WTC11 (cell line): Measurements from ENCODE around the gene C10orf105. TPM values are rescaled to one million over a fixed set of nuclear protein-coding genes. Genes with fewer than 3 reads are reported as not detected.

Experiments
- ATAC-seq: fragments of 200-7000 bp; cut with Tn5 transposase; 2 replicates; pipeline ENCODE4 v1.10.0; 2021; ENCODE audit warnings: mild to moderate bottlenecking, moderate library complexity
- Bru-seq: library from RNA; stranded (reverse); fragments of 400-500 nt; gene quantifications from one replicate; lab custom pipeline; 2021; lab: Mats Ljungman, UMichigan
- CTCF ChIA-PET: fragments of 300-600 bp; sonication (Branson Sonifier 250); formaldehyde crosslinking; loops from one replicate; lab custom pipeline; 2021; ENCODE audit warnings: antibody characterized with exemption; lab: Charles Lee
- POLR2A ChIA-PET: fragments of 350-600 bp; sonication (Branson Sonifier 250); formaldehyde crosslinking; loops from one replicate; lab custom pipeline; 2021; ENCODE audit warnings: antibody characterized with exemption; lab: Charles Lee
- DNase-seq: peaks from one replicate; pipeline ENCODE4 v3.0.0; 2021; ENCODE audit warnings: low spot score
- H3K27ac Mint-ChIP-seq: 2 replicates; pipeline ENCODE4 v1.8.0; 2021; ENCODE audit warnings: mixed read lengths
- H3K27me3 Mint-ChIP-seq: 2 replicates; pipeline ENCODE4 v1.8.0; 2021; ENCODE audit warnings: low read depth, mild to moderate bottlenecking, moderate library complexity, mixed read lengths
- H3K36me3 Mint-ChIP-seq: 2 replicates; pipeline ENCODE4 v1.8.0; 2021; ENCODE audit warnings: mixed read lengths
- H3K4me1 Mint-ChIP-seq: 2 replicates; pipeline ENCODE4 v1.8.0; 2022; ENCODE audit warnings: mixed read lengths
- H3K4me3 Mint-ChIP-seq: 2 replicates; pipeline ENCODE4 v1.8.0; 2021; ENCODE audit warnings: mild to moderate bottlenecking, moderate library complexity, mixed read lengths
- H3K9me3 Mint-ChIP-seq: 2 replicates; pipeline ENCODE4 v1.8.0; 2021; ENCODE audit warnings: mixed read lengths
- E2F5 ChIP-seq: sonication (generic); formaldehyde crosslinking; IDR thresholded peaks from 2 replicates; pipeline ENCODE4 v1.8.1; 2022; ENCODE audit warnings: mild to moderate bottlenecking, moderate library complexity, missing genetic modification reagents
- ELF4 ChIP-seq: sonication (generic); formaldehyde crosslinking; IDR thresholded peaks from 2 replicates; pipeline ENCODE4 v1.8.1; 2022; ENCODE audit warnings: low read depth, mild to moderate bottlenecking, moderate library complexity, missing genetic modification reagents
- FOXK1 ChIP-seq: sonication (generic); formaldehyde crosslinking; IDR thresholded peaks from 2 replicates; pipeline ENCODE4 v1.8.0; 2022; ENCODE audit warnings: mild to moderate bottlenecking, moderate library complexity, missing genetic modification reagents
- FOXP1 ChIP-seq: sonication (generic); formaldehyde crosslinking; IDR thresholded peaks from 2 replicates; pipeline ENCODE4 v1.8.0; 2022; ENCODE audit warnings: missing genetic modification reagents, mild to moderate bottlenecking, moderate library complexity, borderline replicate concordance
- FOXP4 ChIP-seq: sonication (generic); formaldehyde crosslinking; IDR thresholded peaks from 2 replicates; pipeline ENCODE4 v1.8.0; 2022; ENCODE audit warnings: mild to moderate bottlenecking, missing genetic modification reagents
- GTF2I ChIP-seq: fragments of 250-450 bp; sonication (Bioruptor Pico); conservative IDR thresholded peaks from 2 replicates; pipeline ENCODE4 v1.4.0; 2021; ENCODE audit warnings: mild to moderate bottlenecking
- HMGXB4 ChIP-seq: sonication (generic); formaldehyde crosslinking; IDR thresholded peaks from 2 replicates; pipeline ENCODE4 v1.8.1; 2023; ENCODE audit warnings: mild to moderate bottlenecking, moderate library complexity, missing genetic modification reagents
- JAZF1 ChIP-seq: fragments of 250-450 bp; sonication (Bioruptor Pico); IDR thresholded peaks from 2 replicates; pipeline ENCODE4 v1.9.0; 2021; ENCODE audit warnings: moderate library complexity, mild to moderate bottlenecking, inconsistent platforms
- MYBL2 ChIP-seq: sonication (generic); formaldehyde crosslinking; IDR thresholded peaks from 2 replicates; pipeline ENCODE4 v1.8.1; 2023; ENCODE audit warnings: mild to moderate bottlenecking, moderate library complexity, missing genetic modification reagents
- NFYB ChIP-seq: sonication (generic); formaldehyde crosslinking; conservative IDR thresholded peaks from 2 replicates; pipeline ENCODE4 v1.8.0; 2022; ENCODE audit warnings: low read depth, missing genetic modification reagents
- RELA ChIP-seq: sonication (generic); formaldehyde crosslinking; IDR thresholded peaks from 2 replicates; pipeline ENCODE4 v1.8.1; 2022; ENCODE audit warnings: missing genetic modification reagents, mild to moderate bottlenecking, borderline replicate concordance
- TEAD1 ChIP-seq: sonication (generic); formaldehyde crosslinking; IDR thresholded peaks from 2 replicates; pipeline ENCODE4 v1.8.0; 2022; ENCODE audit warnings: mild to moderate bottlenecking, missing genetic modification reagents
- TEAD4 ChIP-seq: sonication (generic); formaldehyde crosslinking; IDR thresholded peaks from 2 replicates; pipeline ENCODE4 v1.8.0; 2022; ENCODE audit warnings: mild to moderate bottlenecking, missing genetic modification reagents
- ZBTB43 ChIP-seq: sonication (generic); formaldehyde crosslinking; IDR thresholded peaks from 2 replicates; pipeline ENCODE4 v1.8.1; 2023; ENCODE audit warnings: mild to moderate bottlenecking, missing genetic modification reagents
- ZNF396 ChIP-seq: fragments of 250-450 bp; sonication (Bioruptor Pico); IDR thresholded peaks from 2 replicates; pipeline ENCODE4 v1.8.0; 2021; ENCODE audit warnings: mild to moderate bottlenecking, moderate library complexity, borderline replicate concordance
- ZNF425 ChIP-seq: fragments of 250-450 bp; sonication (Bioruptor Pico); conservative IDR thresholded peaks from 2 replicates; pipeline ENCODE4 v1.9.0; 2021; ENCODE audit warnings: mild to moderate bottlenecking
- long read RNA-seq, 3 experiments: library from RNA in 1 of 3; library from capped mRNA in 1 of 3; library from polyadenylated mRNA in 1 of 3; unstranded in 2 of 3; stranded (forward) in 1 of 3; transcript quantifications; one replicate each; pipeline ENCODE4 v2.0.0, GENCODE V29; 2021
- total RNA-seq: library from RNA; stranded (reverse); gene quantifications from 3 replicates; pipeline ENCODE4 v1.2.3, GENCODE V29; 2021
- TF ChIP-seq, protein P1 (sequence below): sonication (generic); formaldehyde crosslinking; IDR thresholded peaks from 2 replicates; pipeline ENCODE4 v1.8.0; 2023; ENCODE audit warnings: missing genetic modification reagents
- TF ChIP-seq, protein P2 (sequence below): sonication (generic); formaldehyde crosslinking; IDR thresholded peaks from 2 replicates; pipeline ENCODE4 v1.8.0; 2022; ENCODE audit warnings: mild to moderate bottlenecking, missing genetic modification reagents
- TF ChIP-seq, protein P3 (sequence below): fragments of 250-450 bp; sonication (Bioruptor Pico); IDR thresholded peaks from 2 replicates; pipeline ENCODE4 v1.9.0; 2021; ENCODE audit warnings: moderate library complexity, mild to moderate bottlenecking, inconsistent platforms, borderline replicate concordance

C10orf105 gene, protein sequence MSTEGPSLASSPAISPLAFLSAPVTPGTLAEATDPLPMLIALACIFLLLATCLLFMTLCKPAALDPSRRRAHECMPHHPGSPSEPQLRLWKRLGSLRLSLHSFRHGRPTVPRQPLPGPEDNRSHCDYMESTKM
- 0.48 to 0.99 TPM (median 0.85 TPM) in 3 replicates for total RNA-seq
- percentile 6 among the genes with signal in this experiment for Bru-seq, nascent RNA
- long read RNA-seq, experiment 1, full-length matches to known transcripts, result 2 of 3 reads
- long read RNA-seq, experiment 1, partial matches to known transcripts, result 0 of 3 reads
- long read RNA-seq, experiment 1, other reads (novel, unspliced or antisense), result 1 of 3 reads
- long read RNA-seq, experiment 2, full-length matches to known transcripts, result 1 of 3 reads
- long read RNA-seq, experiment 2, partial matches to known transcripts, result 0 of 3 reads
- long read RNA-seq, experiment 2, other reads (novel, unspliced or antisense), result 2 of 3 reads
- long read RNA-seq, experiment 3, result 0 reads

DNA sequence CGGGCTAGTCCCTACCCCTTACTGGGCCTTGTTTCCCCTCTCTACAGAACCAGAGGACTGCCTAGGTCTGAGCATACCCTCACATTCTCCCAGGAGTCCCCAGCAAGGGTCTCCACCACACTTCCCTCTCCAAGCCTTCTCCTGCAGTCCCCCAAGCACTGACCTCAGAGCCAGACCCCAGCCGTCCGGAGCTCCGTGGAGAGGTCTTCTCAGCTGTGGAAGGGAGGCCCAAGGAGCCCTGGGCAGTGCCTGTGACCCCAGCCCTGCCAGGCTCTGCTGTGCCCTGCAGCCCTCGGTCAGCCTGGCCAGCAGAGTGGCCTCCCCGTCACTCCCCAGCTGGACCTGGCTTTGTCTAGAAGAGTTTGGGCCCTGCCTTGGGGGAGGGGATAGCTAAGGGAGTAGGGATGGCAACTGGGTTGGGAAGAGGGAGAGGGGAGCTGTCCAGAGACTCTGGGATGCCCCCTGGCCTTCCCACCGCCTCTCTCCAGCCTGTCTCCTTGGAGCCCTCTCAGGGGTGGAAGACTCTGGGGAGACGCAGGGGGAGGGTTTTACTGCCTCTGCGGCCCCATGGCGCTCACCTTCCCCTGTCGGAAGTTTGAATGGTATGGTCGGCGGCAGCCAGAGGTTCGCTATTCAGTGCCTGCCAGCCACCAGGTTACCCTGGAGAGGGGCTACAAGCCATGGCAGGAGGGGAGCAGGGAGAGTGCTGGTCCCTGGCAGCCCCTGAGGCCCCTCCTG, at the start of gene C10orf105:
Gene C10orf105 (minus strand): TSS at position 315 of the 738 bp plus-strand sequence. CDS start 3,441 bp downstream, outside the sequence.
- DNase-seq, result peak; percentile 56
- ChIA-PET POLR2A (no interaction called here), CTCF (interaction anchor here (0.6 to 5.6 kb wide), 9 partner anchors 8 to 401 kb away, joined by 3 to 33 read pairs (median 4); partner anchors contain the start of genes SLC29A3 and VSIR)
- H3K36me3 Mint-ChIP-seq, result no peaks in the 10 kb centered on the region
- H3K4me3 Mint-ChIP-seq, result no peak within 1 kb of the TSS
- peaks cover 9% of the 10 kb centered on the region for H3K4me1 Mint-ChIP-seq
- no peak within 1 kb of the TSS for H3K27ac Mint-ChIP-seq
- H3K9me3 Mint-ChIP-seq, result no peaks in the 10 kb centered on the region
- peaks cover 3% of the 10 kb centered on the region; the same call in 1 of the 2 replicates for H3K27me3 Mint-ChIP-seq
- TF ChIP-seq RELA (CRISPR knock-in tag) (no peak), E2F5 (CRISPR knock-in tag) (no peak), ZNF425 (CRISPR knock-in tag) (no peak), ZNF396 (CRISPR knock-in tag) (0 out of 2 replicates have a peak, but pooled peaks have one; percentile 59), NFYB (CRISPR knock-in tag) (no peak), HMGXB4 (peak; percentile 34; the same call in 1 of the 2 replicates), TEAD4 (no peak), ZBTB43 (CRISPR knock-in tag) (no peak), FOXP1 (CRISPR knock-in tag) (no peak), ELF4 (CRISPR knock-in tag) (no peak), FOXK1 (0 out of 2 replicates have a peak, but pooled peaks have one; percentile 26), JAZF1 (CRISPR knock-in tag) (no peak)
- peak; percentile 79 for ATAC-seq

DNA sequence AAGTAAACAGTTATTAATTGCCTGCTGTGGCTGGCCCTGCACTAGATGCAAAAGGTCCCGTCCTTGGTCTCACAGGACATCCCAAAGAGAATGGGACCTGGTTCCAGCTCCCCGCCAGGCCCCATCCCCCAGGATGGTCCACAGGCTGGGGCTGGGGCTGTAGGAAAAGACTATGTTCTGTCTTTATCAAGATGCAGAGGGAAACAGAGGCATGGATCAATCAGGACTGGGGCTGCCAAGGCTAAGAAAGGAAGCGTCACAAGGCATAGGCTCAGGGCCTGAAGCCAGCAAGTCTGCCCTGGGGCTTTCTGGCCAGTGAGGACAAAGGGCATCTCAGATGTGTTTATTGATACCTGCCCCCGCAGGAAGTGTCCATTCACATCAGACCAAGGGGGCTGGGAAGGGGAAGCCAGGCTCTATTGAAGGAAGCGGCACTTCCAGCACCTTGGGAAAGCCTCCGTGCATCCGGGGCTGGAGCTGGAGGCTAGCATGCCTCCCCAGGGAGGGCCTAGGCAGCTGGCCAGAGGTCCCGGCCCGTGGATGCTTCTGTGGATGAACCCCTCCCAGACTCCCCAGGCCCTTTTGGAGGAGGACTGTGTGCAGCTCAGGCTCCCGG, 48.0 kb upstream of the C10orf105 start:
- H3K9me3 Mint-ChIP-seq, result no peaks in the 10 kb centered on the region
- peaks cover 4% of the 10 kb centered on the region for H3K4me1 Mint-ChIP-seq
- ChIA-PET CTCF (interaction anchor here (1.2 to 2.1 kb wide), 3 partner anchors 21 to 59 kb away, joined by 3 to 5 read pairs (median 5); no protein-coding TSS in a partner anchor), POLR2A (no interaction called here)
- H3K4me3 Mint-ChIP-seq, result no peak overlapping the region
- no peak for DNase-seq
- H3K36me3 Mint-ChIP-seq, result no peaks in the 10 kb centered on the region
- no peak for ATAC-seq
- H3K27me3 Mint-ChIP-seq, result peaks cover 10% of the 10 kb centered on the region
- no peak overlapping the region for H3K27ac Mint-ChIP-seq
- TF ChIP-seq, protein P1, sequence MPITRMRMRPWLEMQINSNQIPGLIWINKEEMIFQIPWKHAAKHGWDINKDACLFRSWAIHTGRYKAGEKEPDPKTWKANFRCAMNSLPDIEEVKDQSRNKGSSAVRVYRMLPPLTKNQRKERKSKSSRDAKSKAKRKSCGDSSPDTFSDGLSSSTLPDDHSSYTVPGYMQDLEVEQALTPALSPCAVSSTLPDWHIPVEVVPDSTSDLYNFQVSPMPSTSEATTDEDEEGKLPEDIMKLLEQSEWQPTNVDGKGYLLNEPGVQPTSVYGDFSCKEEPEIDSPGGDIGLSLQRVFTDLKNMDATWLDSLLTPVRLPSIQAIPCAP (CRISPR knock-in tag), result no peak
- TF ChIP-seq GTF2I (CRISPR knock-in tag), result no peak
- no peak for TF ChIP-seq MYBL2 (CRISPR knock-in tag)
- TF ChIP-seq TEAD1 (CRISPR knock-in tag), result no peak
- TF ChIP-seq FOXP4 (CRISPR knock-in tag), result no peak
- TF ChIP-seq, protein P2, sequence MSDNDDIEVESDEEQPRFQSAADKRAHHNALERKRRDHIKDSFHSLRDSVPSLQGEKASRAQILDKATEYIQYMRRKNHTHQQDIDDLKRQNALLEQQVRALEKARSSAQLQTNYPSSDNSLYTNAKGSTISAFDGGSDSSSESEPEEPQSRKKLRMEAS (CRISPR knock-in tag), result no peak
- no peak for TF ChIP-seq FOXK1
- TF ChIP-seq, protein P3, sequence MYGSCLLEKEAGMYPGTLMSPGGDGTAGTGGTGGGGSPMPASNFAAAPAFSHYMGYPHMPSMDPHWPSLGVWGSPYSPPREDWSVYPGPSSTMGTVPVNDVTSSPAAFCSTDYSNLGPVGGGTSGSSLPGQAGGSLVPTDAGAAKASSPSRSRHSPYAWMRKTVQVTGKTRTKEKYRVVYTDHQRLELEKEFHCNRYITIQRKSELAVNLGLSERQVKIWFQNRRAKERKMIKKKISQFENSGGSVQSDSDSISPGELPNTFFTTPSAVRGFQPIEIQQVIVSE, result no peak
